Skin epidermis (tissue), 12 donors: ENCODE measurements around the gene NPPB.

Experiments used
- H3K27ac ChIP-seq, 21 experiments: fragments of 200-600 bp; sonication (generic) in 11 of 21; one replicate each; pipeline ENCODE4 v1.5.0; 2020; ENCODE audit warnings: mild to moderate bottlenecking in 3 of 21, inconsistent platforms in 2 of 21, moderate library complexity in 2 of 21
- H3K4me3 ChIP-seq, 7 experiments: fragments of 200-600 bp; sonication (generic) in 2 of 7; one replicate each; pipeline ENCODE4 v1.5.0; 2020; ENCODE audit warnings: inconsistent platforms in 2 of 7, mild to moderate bottlenecking in 2 of 7, moderate library complexity in 1 of 7

NPPB gene

GRCh38 chr1:11860083-11860482 lies 1.3 kb upstream of the NPPB start:
- no peak overlapping the region for H3K4me3 ChIP-seq
- no peak overlapping the region for H3K27ac ChIP-seq

- no peak overlapping the region for H3K27ac ChIP-seq
- H3K4me3 ChIP-seq, result no peak overlapping the region
Observed at GRCh38 chr1:11858968-11859871, 475 bp upstream of the NPPB start.

GRCh38 chr1:11858158-11858557 lies 587 bp downstream of the NPPB start:
- no peak overlapping the region for H3K27ac ChIP-seq
- H3K4me3 ChIP-seq, result no peak overlapping the region

- Histone ChIP-seq H3K4me3 (no peak overlapping the region), H3K27ac (no peak overlapping the region)
Observed at GRCh38 chr1:11857164-11857851, 1.4 kb downstream of the NPPB start.

GRCh38 chr1:11856698-11857097 lies 2.0 kb downstream of the NPPB start:
- Histone ChIP-seq H3K4me3 (no peak overlapping the region), H3K27ac (no peak overlapping the region)

- H3K27ac ChIP-seq, result no peak overlapping the region
- H3K4me3 ChIP-seq, result no peak overlapping the region
Observed at GRCh38 chr1:11855430-11855829, 3.3 kb downstream of the NPPB start.

GRCh38 chr1:11854519-11854918 lies 4.2 kb downstream of the NPPB start:
- Histone ChIP-seq H3K27ac (no peak overlapping the region), H3K4me3 (no peak overlapping the region)

- H3K4me3 ChIP-seq, result no peak overlapping the region
- no peak overlapping the region for H3K27ac ChIP-seq
Observed at GRCh38 chr1:11851180-11851579, 7.6 kb downstream of the NPPB start.

- H3K4me3 ChIP-seq, result no peak overlapping the region
- H3K27ac ChIP-seq, result no peak overlapping the region
Observed at GRCh38 chr1:11850156-11850555, 8.6 kb downstream of the NPPB start.

GRCh38 chr1:11848373-11848700 lies 10.4 kb downstream of the NPPB start:
- H3K4me3 ChIP-seq, result no peak overlapping the region
- H3K27ac ChIP-seq, result no peak overlapping the region

- H3K27ac ChIP-seq, result no peak within 1 kb of the TSS
- H3K4me3 ChIP-seq, result no peak within 1 kb of the TSS
Observed at GRCh38 chr1:11847667-11848372, 10.9 kb downstream of the NPPB start, which contains the start of gene NPPA. Gene NPPA (minus strand): TSS chr1:11847783. CDS start chr1:11847684, 99 bp downstream.

GRCh38 chr1:11845641-11846335 lies 13.0 kb downstream of the NPPB start:
- no peak overlapping the region for H3K4me3 ChIP-seq
- no peak overlapping the region for H3K27ac ChIP-seq

GRCh38 chr1:11842154-11843041 lies 16.3 kb downstream of the NPPB start:
- Histone ChIP-seq H3K27ac (no peak overlapping the region), H3K4me3 (no peak overlapping the region)

- no peak overlapping the region for H3K4me3 ChIP-seq
- no peak overlapping the region for H3K27ac ChIP-seq
Observed at GRCh38 chr1:11841245-11842153, 17.2 kb downstream of the NPPB start.

- H3K4me3 ChIP-seq, result no peak overlapping the region
- H3K27ac ChIP-seq, result no peak overlapping the region
Observed at GRCh38 chr1:11839727-11840705, 18.7 kb downstream of the NPPB start.

- Histone ChIP-seq H3K27ac (no peak overlapping the region), H3K4me3 (no peak overlapping the region)
Observed at GRCh38 chr1:11838349-11839272, 20.1 kb downstream of the NPPB start.
